Measurements from ENCODE around the gene BRF1.

BRF1 gene

GRCh38 chr14:105273062-105273461 lies 27.7 kb downstream of the BRF1 start:
- TF ChIP-seq CTCF (IDR thresholded peaks at IDR 0.05), result no peak

GRCh38 chr14:105272623-105273022 lies 28.2 kb downstream of the BRF1 start:
- no peak; the same call in 1 of the 2 replicates for TF ChIP-seq CTCF (IDR thresholded peaks at IDR 0.05)

- no peak for TF ChIP-seq CTCF (IDR thresholded peaks at IDR 0.05)
These were observed 29.4 kb downstream of the BRF1 start for GRCh38 chr14:105271224-105271890.

- no peak for TF ChIP-seq CTCF (IDR thresholded peaks at IDR 0.05)
These were observed 31.4 kb downstream of the BRF1 start for GRCh38 chr14:105269405-105269804.

- TF ChIP-seq CTCF (IDR thresholded peaks at IDR 0.05), result no peak
These were observed 32.0 kb downstream of the BRF1 start for GRCh38 chr14:105268736-105269354.

- TF ChIP-seq CTCF (IDR thresholded peaks at IDR 0.05), result no peak
These were observed 32.8 kb downstream of the BRF1 start for GRCh38 chr14:105267820-105268548.

GRCh38 chr14:105261781-105262180 lies 39.0 kb downstream of the BRF1 start:
- no peak for TF ChIP-seq CTCF (IDR thresholded peaks at IDR 0.05)
